KMS-11 (cell line): ENCODE results near the gene KCNB1.

Source experiments
- H2AFZ ChIP-seq: fragments of 200-600 bp; sonication (generic); 2 replicates; pipeline ENCODE4 v1.6.1; 2016; ENCODE audit warnings: antibody characterized with exemption, mixed run types, low read depth
- H3K27ac ChIP-seq: fragments of 200-600 bp; sonication (generic); 2 replicates; pipeline ENCODE4 v1.6.1; 2016; ENCODE audit warnings: mild to moderate bottlenecking, mixed run types
- H3K27me3 ChIP-seq: fragments of 200-600 bp; sonication (generic); 2 replicates; pipeline ENCODE4 v1.6.1; 2017; ENCODE audit warnings: mild to moderate bottlenecking, low read depth, mixed run types, moderate library complexity; ENCODE audit not compliant: insufficient read depth
- H3K36me3 ChIP-seq: fragments of 200-600 bp; sonication (generic); 2 replicates; pipeline ENCODE4 v1.6.1; 2017; ENCODE audit warnings: mild to moderate bottlenecking, mixed run types; ENCODE audit not compliant: insufficient read depth
- H3K4me1 ChIP-seq: fragments of 200-600 bp; sonication (generic); 2 replicates; pipeline ENCODE4 v1.6.1; 2016; ENCODE audit warnings: mild to moderate bottlenecking, low read depth, mixed run types; ENCODE audit not compliant: poor library complexity, severe bottlenecking
- H3K4me2 ChIP-seq: fragments of 200-600 bp; sonication (generic); 2 replicates; pipeline ENCODE4 v1.7.0; 2016; ENCODE audit warnings: mild to moderate bottlenecking, mixed run types
- H3K4me3 ChIP-seq: fragments of 200-600 bp; sonication (generic); IDR thresholded peaks from 2 replicates; pipeline ENCODE4 v1.6.1; 2017; ENCODE audit warnings: low read depth, low read length, mixed read lengths; ENCODE audit not compliant: insufficient read depth
- H3K79me2 ChIP-seq: fragments of 200-600 bp; sonication (generic); 2 replicates; pipeline ENCODE4 v1.6.1; 2016; ENCODE audit warnings: low read depth, mixed run types; ENCODE audit not compliant: insufficient read depth
- H3K9ac ChIP-seq: fragments of 200-600 bp; sonication (generic); 2 replicates; pipeline ENCODE4 v1.6.1; 2016; ENCODE audit warnings: mild to moderate bottlenecking, mixed run types
- H4K20me1 ChIP-seq: fragments of 200-600 bp; sonication (generic); 2 replicates; pipeline ENCODE4 v1.6.1; 2016; ENCODE audit warnings: mild to moderate bottlenecking, mixed run types; ENCODE audit not compliant: insufficient read depth
- CTCF ChIP-seq: fragments of 200-600 bp; sonication (generic); conservative IDR thresholded peaks from 2 replicates; pipeline ENCODE4 v1.6.1; 2017; ENCODE audit warnings: low read depth, mild to moderate bottlenecking, antibody characterized with exemption, low read length, moderate library complexity, mixed read lengths

KCNB1 gene

GRCh38 chr20:49361862-49362660 lies 120.4 kb downstream of the KCNB1 start:
- H3K4me2 ChIP-seq: no peak overlapping the region
- no peak overlapping the region for H3K4me3 ChIP-seq
- no peak overlapping the region for H3K27ac ChIP-seq
- H3K9ac ChIP-seq: no peak overlapping the region
- H4K20me1 ChIP-seq: no peaks in the 10 kb centered on the region
- H3K4me1 ChIP-seq: no peaks in the 10 kb centered on the region
- H3K36me3 ChIP-seq: no peaks in the 10 kb centered on the region
- no peaks in the 10 kb centered on the region for H3K27me3 ChIP-seq
- no peak for TF ChIP-seq CTCF
- no peaks in the 10 kb centered on the region for H3K79me2 ChIP-seq
- H2AFZ ChIP-seq: no peak overlapping the region

GRCh38 chr20:49360242-49360968 lies 122.1 kb downstream of the KCNB1 start:
- Histone ChIP-seq H3K4me1 (no peaks in the 10 kb centered on the region), H3K9ac (no peak overlapping the region), H3K79me2 (no peaks in the 10 kb centered on the region), H3K4me3 (no peak overlapping the region), H4K20me1 (no peaks in the 10 kb centered on the region), H3K4me2 (no peak overlapping the region), H3K27me3 (no peaks in the 10 kb centered on the region), H3K27ac (no peak overlapping the region), H3K36me3 (no peaks in the 10 kb centered on the region), H2AFZ (no peak overlapping the region)
- TF ChIP-seq CTCF: no peak

GRCh38 chr20:49356676-49357075 lies 125.8 kb downstream of the KCNB1 start:
- H3K4me2 ChIP-seq: no peak overlapping the region
- no peaks in the 10 kb centered on the region for H4K20me1 ChIP-seq
- H3K27ac ChIP-seq: no peak overlapping the region
- H3K9ac ChIP-seq: no peak overlapping the region
- no peak overlapping the region for H2AFZ ChIP-seq
- no peak for TF ChIP-seq CTCF
- H3K79me2 ChIP-seq: no peaks in the 10 kb centered on the region
- H3K27me3 ChIP-seq: no peaks in the 10 kb centered on the region
- no peaks in the 10 kb centered on the region for H3K36me3 ChIP-seq
- no peaks in the 10 kb centered on the region for H3K4me1 ChIP-seq
- H3K4me3 ChIP-seq: no peak overlapping the region

GRCh38 chr20:49354673-49355072 lies 127.8 kb downstream of the KCNB1 start:
- Histone ChIP-seq H3K9ac (no peak overlapping the region), H3K4me3 (no peak overlapping the region), H3K27ac (no peak overlapping the region), H3K36me3 (no peaks in the 10 kb centered on the region), H3K27me3 (no peaks in the 10 kb centered on the region), H2AFZ (no peak overlapping the region), H3K4me2 (no peak overlapping the region), H4K20me1 (no peaks in the 10 kb centered on the region), H3K4me1 (no peaks in the 10 kb centered on the region), H3K79me2 (no peaks in the 10 kb centered on the region)
- TF ChIP-seq CTCF: no peak
